ENCODE measurements around the gene VSIR. TPM values are rescaled to one million over a fixed set of nuclear protein-coding genes. Genes with fewer than 3 reads are reported as not detected.
A peak's percentile ranks its signal among the peaks of the same experiment; 100 is the strongest.

VSIR gene
- total RNA-seq, 1 experiment from 2014 or later = 3.6 TPM

GRCh38 chr10:71726580-71727104 is 46.7 kb downstream of the VSIR start:
- no peaks in the 10 kb centered on the region for H3K36me3 Mint-ChIP-seq (ENCODE audit: insufficient read depth, unreplicated experiment)
- H3K27me3 Mint-ChIP-seq (ENCODE audit: insufficient read depth, unreplicated experiment) = no peaks in the 10 kb centered on the region
- BruUV-seq (replicated peaks) = no TSS peak
- no peak overlapping the region for H3K4me3 Mint-ChIP-seq (ENCODE audit: unreplicated experiment)
- ChIA-PET POLR2A (interaction anchor here (0.7 kb wide), 1 partner anchor 40 kb away, joined by 4 read pairs; no protein-coding TSS in a partner anchor), CTCF (interaction anchor here (0.7 to 1.0 kb wide), 2 partner anchors 28 to 73 kb away, joined by 3 to 5 read pairs; no protein-coding TSS in a partner anchor)
- peaks cover 18% of the 10 kb centered on the region for H3K4me1 Mint-ChIP-seq (ENCODE audit: insufficient read depth, unreplicated experiment)
- intact Hi-C loops (cut with micrococcal nuclease) = loop anchor here (5.0 kb wide), 2 partner anchors 41 to 86 kb away; no protein-coding TSS in a partner anchor
- H3K27ac Mint-ChIP-seq (ENCODE audit: low read depth, unreplicated experiment) = no peak overlapping the region
- TF ChIP-seq CTCF (IDR thresholded peaks at IDR 0.05; ENCODE audit: unreplicated experiment) = no peak
- no peaks in the 10 kb centered on the region for H3K9me3 Mint-ChIP-seq (ENCODE audit: unreplicated experiment)
- no peak for DNase-seq (ENCODE audit: unreplicated experiment)

GRCh38 chr10:71725998-71726579 is 47.2 kb downstream of the VSIR start:
- no TSS peak for BruUV-seq (replicated peaks)
- H3K9me3 Mint-ChIP-seq (ENCODE audit: unreplicated experiment) = no peaks in the 10 kb centered on the region
- H3K27me3 Mint-ChIP-seq (ENCODE audit: insufficient read depth, unreplicated experiment) = no peaks in the 10 kb centered on the region
- no peaks in the 10 kb centered on the region for H3K36me3 Mint-ChIP-seq (ENCODE audit: insufficient read depth, unreplicated experiment)
- TF ChIP-seq CTCF (IDR thresholded peaks at IDR 0.05; ENCODE audit: unreplicated experiment) = peak; percentile 46
- peak; percentile 50 for DNase-seq (ENCODE audit: unreplicated experiment)
- ChIA-PET POLR2A (interaction anchor here (0.6 kb wide), 1 partner anchor 169 kb away, joined by 3 read pairs; no protein-coding TSS in a partner anchor), CTCF (interaction anchor here (0.7 to 1.0 kb wide), 3 partner anchors 11 to 27 kb away, joined by 3 to 5 read pairs (median 4); no protein-coding TSS in a partner anchor)
- H3K4me3 Mint-ChIP-seq (ENCODE audit: unreplicated experiment) = no peak overlapping the region
- H3K27ac Mint-ChIP-seq (ENCODE audit: low read depth, unreplicated experiment) = no peak overlapping the region
- intact Hi-C loops (cut with micrococcal nuclease) = loop anchor here (5.0 kb wide), 2 partner anchors 41 to 86 kb away; no protein-coding TSS in a partner anchor
- H3K4me1 Mint-ChIP-seq (ENCODE audit: insufficient read depth, unreplicated experiment) = peaks cover 18% of the 10 kb centered on the region

GRCh38 chr10:71725249-71725648 is 48.1 kb downstream of the VSIR start:
- H3K4me3 Mint-ChIP-seq (ENCODE audit: unreplicated experiment) = no peak overlapping the region
- CTCF ChIA-PET = interaction anchor here (0.7 to 1.0 kb wide), 2 partner anchors 12 kb away, joined by 3 to 4 read pairs; no protein-coding TSS in a partner anchor
- POLR2A ChIA-PET = no interaction called here
- no peaks in the 10 kb centered on the region for H3K9me3 Mint-ChIP-seq (ENCODE audit: unreplicated experiment)
- H3K4me1 Mint-ChIP-seq (ENCODE audit: insufficient read depth, unreplicated experiment) = peaks cover 18% of the 10 kb centered on the region
- H3K27ac Mint-ChIP-seq (ENCODE audit: low read depth, unreplicated experiment) = no peak overlapping the region
- H3K36me3 Mint-ChIP-seq (ENCODE audit: insufficient read depth, unreplicated experiment) = no peaks in the 10 kb centered on the region
- no peak for TF ChIP-seq CTCF (IDR thresholded peaks at IDR 0.05; ENCODE audit: unreplicated experiment)
- no peak for DNase-seq (ENCODE audit: unreplicated experiment)
- BruUV-seq (replicated peaks) = no TSS peak
- no peaks in the 10 kb centered on the region for H3K27me3 Mint-ChIP-seq (ENCODE audit: insufficient read depth, unreplicated experiment)
- intact Hi-C loops (cut with micrococcal nuclease) = loop anchor here (5.0 kb wide), 2 partner anchors 42 to 87 kb away; no protein-coding TSS in a partner anchor

GRCh38 chr10:71724539-71724938 is 48.8 kb downstream of the VSIR start:
- intact Hi-C loops (cut with micrococcal nuclease) = no loop called here
- Mint-ChIP-seq H3K36me3 (ENCODE audit: insufficient read depth, unreplicated experiment) (no peaks in the 10 kb centered on the region), H3K27me3 (ENCODE audit: insufficient read depth, unreplicated experiment) (no peaks in the 10 kb centered on the region), H3K4me3 (ENCODE audit: unreplicated experiment) (no peak overlapping the region), H3K9me3 (ENCODE audit: unreplicated experiment) (no peaks in the 10 kb centered on the region), H3K4me1 (ENCODE audit: insufficient read depth, unreplicated experiment) (peaks cover 18% of the 10 kb centered on the region), H3K27ac (ENCODE audit: low read depth, unreplicated experiment) (no peak overlapping the region)
- no peak for DNase-seq (ENCODE audit: unreplicated experiment)
- POLR2A ChIA-PET = no interaction called here
- no peak for TF ChIP-seq CTCF (IDR thresholded peaks at IDR 0.05; ENCODE audit: unreplicated experiment)
- CTCF ChIA-PET = interaction anchor here (0.7 kb wide), 1 partner anchor 175 kb away, joined by 4 read pairs; no protein-coding TSS in a partner anchor
- BruUV-seq (replicated peaks) = no TSS peak

Data from MCF 10A (cell line).